Lower leg skin (tissue), 3 donors: ENCODE data around the gene C2orf92.

Source experiments
- CTCF ChIP-seq, 3 donors: fragments of 450-650 bp; IDR thresholded peaks; one replicate each; pipeline ENCODE4 v1.5.1; 2016; ENCODE audit warnings: antibody characterized with exemption in 3 of 3, mild to moderate bottlenecking in 3 of 3, moderate library complexity in 2 of 3
- POLR2A ChIP-seq, 2 donors: fragments of 450-650 bp; IDR thresholded peaks; one replicate each; pipeline ENCODE4 v1.6.1; 2016 to 2017; ENCODE audit warnings: antibody characterized with exemption in 2 of 2, mild to moderate bottlenecking in 1 of 2, moderate library complexity in 1 of 2

DNA sequence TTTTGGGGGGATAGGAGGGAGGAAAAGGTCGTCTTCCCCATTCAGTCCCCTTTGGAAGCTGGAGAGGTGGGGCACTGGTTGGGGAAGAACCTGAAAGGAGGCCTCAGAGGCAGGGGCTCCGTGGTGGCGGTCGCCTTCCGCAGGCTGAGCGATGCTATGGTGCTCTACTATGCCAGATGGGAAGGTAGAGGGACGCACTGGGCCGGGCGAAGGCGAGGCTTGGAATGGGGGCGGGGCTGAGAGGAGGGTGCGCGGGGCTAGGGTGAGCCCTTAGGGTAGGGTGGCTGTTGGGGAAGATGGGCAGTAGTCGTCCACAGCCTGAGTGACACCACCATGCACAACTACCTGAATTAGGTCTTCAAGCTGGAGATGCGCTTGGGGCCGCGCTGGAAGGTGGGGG, 55.0 kb downstream of the C2orf92 start:
- TF ChIP-seq CTCF (IDR thresholded peaks at IDR 0.05), result no peak
- TF ChIP-seq POLR2A (IDR thresholded peaks at IDR 0.05), result no peak
